Endometrial microvascular endothelial cells (primary cell): ENCODE data around the gene MRNIP. TPM values are rescaled to one million over a fixed set of nuclear protein-coding genes. Genes with fewer than 3 reads are reported as not detected.
"Not testable (repeated sequence)": the region's sequence is repeated elsewhere in the genome, so short reads cannot be mapped to it uniquely, and the experiment has no call there.

Experiments
- in situ Hi-C: cut with HindIII; loops from 2 replicates; pipeline ENCODE4 v1.10.0; 2017; ENCODE audit warnings: low sequenced_read_pairs, low pct_unique_long_range_greater_than_20kb; ENCODE audit errors: inconsistent ontology term
- total RNA-seq: library from RNA; depleted of rRNA; stranded (reverse); fragments of >200 nt; gene quantifications from one replicate; pipeline ENCODE4 v1.2.3, GENCODE V29; 2015; ENCODE audit errors: inconsistent ontology term

Gene MRNIP
- total RNA-seq, 1 donor from 2014 or later: 31.4 TPM

DNA sequence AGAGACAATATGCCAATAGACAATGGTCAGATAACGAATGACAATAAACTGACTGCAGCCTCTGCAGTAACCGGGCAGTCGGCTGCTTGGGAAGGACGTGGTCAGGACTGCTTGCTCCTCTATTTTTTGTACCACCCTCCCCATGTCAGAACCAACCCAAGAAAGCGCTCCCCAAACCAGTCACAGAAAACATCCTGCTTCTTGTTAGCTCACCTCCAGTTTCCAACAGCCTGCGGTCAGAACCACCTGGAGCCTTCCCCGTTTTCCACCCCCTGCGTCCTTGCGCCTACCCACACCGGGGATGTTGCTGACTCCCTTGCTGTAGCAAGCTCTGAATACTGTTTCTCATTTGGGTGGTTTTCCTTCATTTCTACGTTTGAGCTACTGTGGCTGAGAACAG, 1.7 kb upstream of the MRNIP start:
- in situ Hi-C loops: no loop called here

DNA sequence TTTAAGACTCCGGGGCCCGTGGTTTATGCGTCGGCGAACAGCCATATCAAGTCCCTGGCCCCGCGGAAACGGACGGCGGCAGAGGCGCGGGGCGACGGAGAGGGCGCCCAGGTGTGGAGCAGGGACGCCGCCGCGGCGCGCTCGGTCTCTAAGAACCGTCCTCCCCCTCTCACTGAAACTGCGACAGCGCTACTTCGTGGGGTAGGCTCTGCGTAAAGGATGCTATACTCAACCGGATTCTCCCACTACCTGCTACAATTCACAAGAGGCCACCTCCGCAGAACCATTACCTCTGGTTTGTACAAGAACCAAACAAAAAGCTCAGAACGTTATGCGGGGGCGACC, 404 bp downstream of the MRNIP start:
- in situ Hi-C loops: no loop called here

- in situ Hi-C loops: no loop called here
These were observed 4.3 kb downstream of the MRNIP start for GRCh38 chr5:179854356-179854755.

- in situ Hi-C loops: no loop called here
These were observed 5.5 kb downstream of the MRNIP start for GRCh38 chr5:179852993-179853547.

DNA sequence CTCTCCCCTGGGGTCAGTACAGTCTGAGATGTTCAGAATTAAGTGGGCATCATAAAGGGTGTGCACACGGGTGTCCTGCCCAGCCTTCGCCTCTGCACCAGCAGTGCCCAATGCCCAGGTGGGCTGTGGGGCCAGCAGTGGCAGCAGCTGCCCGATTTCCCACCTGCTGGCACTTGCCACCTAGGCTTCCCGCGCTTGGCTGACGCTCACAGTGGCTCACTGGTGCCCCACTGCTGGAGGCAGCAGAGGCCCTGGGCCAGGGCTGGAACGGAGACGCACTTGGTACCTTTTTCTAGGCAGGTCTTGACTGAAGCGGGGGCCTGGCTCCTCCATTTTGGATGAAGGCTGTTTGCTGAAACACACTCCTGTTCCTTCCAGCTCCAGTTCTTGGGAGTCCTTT, 17.0 kb downstream of the MRNIP start:
- in situ Hi-C loops: no loop called here

DNA sequence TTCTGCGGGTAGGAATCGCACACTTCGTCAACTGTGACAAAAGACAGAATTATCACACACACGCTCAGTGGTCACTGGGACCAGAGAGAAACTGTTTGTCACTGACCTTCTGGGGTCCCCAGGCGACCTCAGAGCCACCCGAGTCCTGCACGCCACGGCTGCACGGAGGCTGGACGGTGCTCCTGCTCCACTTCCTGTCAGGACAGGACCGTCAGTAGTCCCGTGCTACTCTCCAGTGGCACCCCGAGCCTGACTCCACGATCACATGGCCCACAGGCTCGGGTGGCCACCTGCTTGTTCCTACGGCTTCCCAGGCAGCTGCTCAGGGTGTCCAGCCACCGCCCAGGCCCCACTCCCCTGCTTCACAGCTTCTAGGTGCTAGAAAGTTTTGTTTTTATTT, 17.9 kb downstream of the MRNIP start:
- in situ Hi-C loops: no loop called here

DNA sequence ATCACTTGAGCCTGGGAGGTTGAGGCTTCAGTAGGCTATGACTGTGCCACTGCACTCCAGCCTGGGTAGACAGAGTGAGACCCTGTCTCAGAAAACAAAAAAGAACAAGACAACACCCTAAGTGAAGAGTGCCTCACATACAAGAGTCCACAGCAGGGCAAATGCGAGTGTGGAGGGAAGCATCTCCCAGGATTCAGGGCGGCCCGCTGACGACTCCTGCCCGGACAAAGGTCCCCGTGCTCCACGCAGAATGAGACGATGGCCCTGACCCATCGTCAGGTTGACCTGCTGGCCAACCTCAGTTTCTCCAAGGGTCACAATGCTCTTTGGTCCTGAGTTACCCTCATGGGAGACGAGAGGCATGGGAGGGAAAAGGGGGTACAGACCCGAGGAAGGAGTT, 18.3 kb downstream of the MRNIP start:
- in situ Hi-C loops: no loop called here

- in situ Hi-C loops: no loop called here
These were observed 19.0 kb downstream of the MRNIP start for GRCh38 chr5:179839328-179840256.

- in situ Hi-C loops: no loop called here
These were observed 21.3 kb downstream of the MRNIP start for GRCh38 chr5:179837076-179838011.

DNA sequence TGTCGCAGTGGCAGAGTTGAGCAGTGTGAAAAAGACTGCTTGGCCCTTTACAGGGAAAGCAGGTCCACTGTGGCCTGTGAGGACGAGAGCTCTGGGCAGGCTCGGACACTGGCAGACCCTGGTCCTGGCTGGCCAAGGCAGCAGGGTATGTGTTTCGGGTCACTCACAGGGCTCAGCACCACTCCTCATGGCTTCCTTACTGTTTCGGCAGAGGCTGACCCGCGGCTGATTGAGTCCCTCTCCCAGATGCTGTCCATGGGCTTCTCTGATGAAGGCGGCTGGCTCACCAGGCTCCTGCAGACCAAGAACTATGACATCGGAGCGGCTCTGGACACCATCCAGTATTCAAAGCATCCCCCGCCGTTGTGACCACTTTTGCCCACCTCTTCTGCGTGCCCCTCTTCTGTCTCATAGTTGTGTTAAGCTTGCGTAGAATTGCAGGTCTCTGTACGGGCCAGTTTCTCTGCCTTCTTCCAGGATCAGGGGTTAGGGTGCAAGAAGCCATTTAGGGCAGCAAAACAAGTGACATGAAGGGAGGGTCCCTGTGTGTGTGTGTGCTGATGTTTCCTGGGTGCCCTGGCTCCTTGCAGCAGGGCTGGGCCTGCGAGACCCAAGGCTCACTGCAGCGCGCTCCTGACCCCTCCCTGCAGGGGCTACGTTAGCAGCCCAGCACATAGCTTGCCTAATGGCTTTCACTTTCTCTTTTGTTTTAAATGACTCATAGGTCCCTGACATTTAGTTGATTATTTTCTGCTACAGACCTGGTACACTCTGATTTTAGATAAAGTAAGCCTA, 22.2 kb downstream of the MRNIP start:
- in situ Hi-C loops: no loop called here

DNA sequence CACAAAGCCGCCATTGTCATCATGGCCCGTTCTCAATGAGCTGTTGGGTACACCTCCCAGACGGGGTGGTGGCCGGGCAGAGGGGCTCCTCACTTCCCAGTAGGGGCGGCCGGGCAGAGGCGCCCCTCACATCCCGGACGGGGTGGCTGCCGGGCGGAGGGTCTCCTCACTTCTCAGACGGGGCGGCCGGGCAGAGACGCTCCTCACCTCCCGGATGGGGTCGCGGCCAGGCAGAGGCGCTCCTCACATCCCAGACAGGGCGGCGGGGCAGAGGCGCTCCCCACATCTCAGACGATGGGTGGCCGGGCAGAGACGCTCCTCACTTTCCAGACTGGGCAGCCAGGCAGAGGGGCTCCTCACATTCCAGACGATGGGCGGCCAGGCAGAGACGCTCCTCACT, 23.7 kb downstream of the MRNIP start:
- in situ Hi-C loops: not testable (repeated sequence)

DNA sequence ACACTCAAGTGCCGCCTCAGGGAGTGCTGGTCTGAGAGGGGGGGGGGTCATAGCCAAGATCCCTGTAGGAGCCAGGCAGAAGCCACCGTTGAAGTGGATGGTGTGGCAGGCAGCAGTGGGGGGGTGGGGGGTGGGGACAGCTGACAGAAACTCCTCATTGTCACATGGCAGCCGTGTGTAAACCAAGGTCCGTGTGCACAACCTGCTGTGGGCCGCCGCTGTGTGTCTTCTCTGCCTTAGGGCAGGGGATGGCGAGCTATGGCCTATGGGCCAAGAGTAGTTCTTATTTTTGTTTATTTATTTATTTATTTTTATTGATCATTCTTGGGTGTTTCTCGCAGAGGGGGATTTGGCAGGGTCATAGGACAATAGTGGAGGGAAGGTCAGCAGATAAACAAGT, 24.5 kb downstream of the MRNIP start:
- in situ Hi-C loops: no loop called here

DNA sequence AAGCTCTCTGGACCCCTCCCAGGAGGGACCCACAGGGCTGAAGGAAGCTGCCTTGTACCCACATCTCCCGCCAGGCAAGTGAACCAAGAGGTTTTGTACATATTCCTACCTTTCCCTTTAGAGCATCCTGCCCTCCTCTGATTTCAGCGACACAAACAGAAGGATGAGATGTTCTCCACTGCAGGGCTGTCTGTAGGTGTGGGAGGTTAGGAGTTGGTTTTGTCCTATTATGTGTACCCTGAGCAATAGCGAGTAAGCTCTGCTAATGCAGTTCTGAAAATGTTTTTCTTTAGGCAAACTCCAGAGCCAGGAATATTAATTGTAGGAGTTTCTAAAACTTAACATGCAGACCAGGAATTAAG, 24.9 kb downstream of the MRNIP start:
- in situ Hi-C loops: no loop called here

GRCh38 chr5:179833056-179833708, 25.4 kb downstream of the MRNIP start:
- in situ Hi-C loops: no loop called here

DNA sequence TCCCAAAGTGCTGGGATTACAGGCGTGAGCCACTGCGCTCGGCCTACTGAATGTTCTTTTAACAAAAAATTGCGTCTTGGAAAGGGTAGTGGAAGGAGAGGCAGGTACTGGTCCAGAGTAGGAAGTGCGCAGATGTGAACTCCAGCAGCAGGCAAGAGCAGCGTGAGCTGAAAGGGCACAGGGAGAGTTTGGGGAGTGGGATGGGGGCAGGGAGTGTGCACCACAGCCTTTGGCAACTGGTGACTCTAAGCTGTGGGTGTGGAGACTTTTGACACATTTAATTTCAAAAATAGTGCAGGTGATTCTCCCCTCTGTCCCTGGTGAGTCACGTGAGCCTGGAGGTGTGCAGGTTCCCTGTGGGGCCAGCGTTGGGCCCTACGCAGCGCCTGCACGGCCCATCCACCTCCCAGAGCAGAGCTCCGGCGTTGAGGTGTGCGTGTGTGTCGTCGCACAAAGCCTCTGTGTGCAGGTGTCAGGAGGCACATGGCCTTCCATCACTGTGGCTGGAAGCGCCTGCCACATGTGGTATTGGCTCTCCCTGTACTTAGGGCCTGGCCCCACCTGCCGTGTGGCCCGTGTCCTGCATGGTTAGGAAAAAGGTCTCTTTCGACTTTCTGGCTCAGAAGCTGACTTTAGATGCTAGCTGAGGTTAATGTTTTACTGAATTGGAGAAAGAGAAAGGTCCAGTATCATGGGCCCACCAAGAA, 26.4 kb downstream of the MRNIP start:
- in situ Hi-C loops: no loop called here

GRCh38 chr5:179830818-179831468, 27.7 kb downstream of the MRNIP start:
- in situ Hi-C loops: no loop called here

GRCh38 chr5:179829732-179830435, 28.7 kb downstream of the MRNIP start:
- in situ Hi-C loops: no loop called here
